ENCODE measurements around the gene SMIM41. TPM values are rescaled to one million over a fixed set of nuclear protein-coding genes. Genes with fewer than 3 reads are reported as not detected.
A peak's percentile ranks its signal among the peaks of the same experiment; 100 is the strongest.

The SMIM41 gene
- total RNA-seq, 1 experiment from 2014 or later: not detected

GRCh38 chr12:52032804-52033445 lies 46.6 kb upstream of the SMIM41 start:
- no peak for TF ChIP-seq EZH2phosphoT487 (IDR thresholded peaks at IDR 0.05; ENCODE audit: borderline replicate concordance, low read length)
- TF ChIP-seq CTCF (conservative IDR thresholded peaks at IDR 0.05; ENCODE audit: low read depth, low read length): no peak
- TF ChIP-seq EZH2 (IDR thresholded peaks at IDR 0.05; ENCODE audit: low read length, unreplicated experiment): no peak
- Histone ChIP-seq H3K27me3 (ENCODE audit: low read length) (no peaks in the 10 kb centered on the region), H3K36me3 (ENCODE audit: low read depth, low read length) (no peaks in the 10 kb centered on the region), H2AFZ (ENCODE audit: low read length) (peak overlapping the region; percentile 74), H3K79me2 (ENCODE audit: low read length) (peaks cover 4% of the 10 kb centered on the region; the same call in 1 of the 2 replicates), H3K9ac (ENCODE audit: low read length) (peak overlapping the region; percentile 67), H4K20me1 (ENCODE audit: low read length) (no peaks in the 10 kb centered on the region), H3K4me1 (ENCODE audit: insufficient read depth, low read length) (peaks cover 21% of the 10 kb centered on the region), H3K9me2 (replicated peaks; ENCODE audit: low read length) (no peaks in the 10 kb centered on the region), H3F3A (ENCODE audit: low read length, unreplicated experiment) (no peaks in the 10 kb centered on the region), H3K4me3 (ENCODE audit: low read length) (peak overlapping the region; percentile 65), H3K9me3 (ENCODE audit: low read length) (no peaks in the 10 kb centered on the region), H3K27ac (ENCODE audit: low read length) (peak overlapping the region; percentile 50), H3K4me2 (ENCODE audit: low read length) (peak overlapping the region; percentile 94)
- BruUV-seq (replicated peaks): no TSS peak
- DNase-seq: peak; percentile 95
- intact Hi-C loops (cut with micrococcal nuclease): no loop called here
- ChIA-PET CTCF (interaction anchor here (0.6 to 1.0 kb wide), 7 partner anchors 10 to 295 kb away, joined by 3 to 6 read pairs (median 3); partner anchors contain the start of gene ATG101), POLR2A (ENCODE audit: unreplicated experiment) (interaction anchor here (0.6 to 1.1 kb wide), 4 partner anchors 18 to 312 kb away, joined by 3 to 5 read pairs (median 4); partner anchors contain the start of gene NR4A1)
- ATAC-seq: peak; percentile 95

- H3K9me3 ChIP-seq (ENCODE audit: low read length): no peaks in the 10 kb centered on the region
- ATAC-seq: no peak
- peak overlapping the region; percentile 50 for H3K27ac ChIP-seq (ENCODE audit: low read length)
- ChIA-PET CTCF (interaction anchor here (0.6 to 1.0 kb wide), 4 partner anchors 10 to 294 kb away, joined by 3 to 4 read pairs (median 3); partner anchors contain the start of gene ATG101), POLR2A (ENCODE audit: unreplicated experiment) (no interaction called here)
- peaks cover 27% of the 10 kb centered on the region for H3K4me1 ChIP-seq (ENCODE audit: insufficient read depth, low read length)
- no peaks in the 10 kb centered on the region for H3F3A ChIP-seq (ENCODE audit: low read length, unreplicated experiment)
- H3K4me2 ChIP-seq (ENCODE audit: low read length): peak overlapping the region; percentile 94
- no peak for DNase-seq
- H3K27me3 ChIP-seq (ENCODE audit: low read length): no peaks in the 10 kb centered on the region
- peaks cover 10% of the 10 kb centered on the region; the same call in 1 of the 2 replicates for H3K79me2 ChIP-seq (ENCODE audit: low read length)
- intact Hi-C loops (cut with micrococcal nuclease): no loop called here
- H3K36me3 ChIP-seq (ENCODE audit: low read depth, low read length): no peaks in the 10 kb centered on the region
- peak overlapping the region; percentile 66 for H2AFZ ChIP-seq (ENCODE audit: low read length)
- H3K9ac ChIP-seq (ENCODE audit: low read length): peak overlapping the region; percentile 67
- peak overlapping the region; percentile 58 for H3K4me3 ChIP-seq (ENCODE audit: low read length)
- TF ChIP-seq CTCF (conservative IDR thresholded peaks at IDR 0.05; ENCODE audit: low read depth, low read length): no peak
- TF ChIP-seq EZH2phosphoT487 (IDR thresholded peaks at IDR 0.05; ENCODE audit: borderline replicate concordance, low read length): no peak
- TF ChIP-seq EZH2 (IDR thresholded peaks at IDR 0.05; ENCODE audit: low read length, unreplicated experiment): no peak
- no peaks in the 10 kb centered on the region for H3K9me2 ChIP-seq (replicated peaks; ENCODE audit: low read length)
- no peaks in the 10 kb centered on the region for H4K20me1 ChIP-seq (ENCODE audit: low read length)
- TSS peak; percentile 99 for BruUV-seq (replicated peaks)
These were observed 45.9 kb upstream of the SMIM41 start for GRCh38 chr12:52033446-52034140.

Data from PC-3 (cell line).